A673 (cell line): Measurements from ENCODE around the gene SAMD10. TPM values are rescaled to one million over a fixed set of nuclear protein-coding genes. Genes with fewer than 3 reads are reported as not detected.

Experiments used
- BruUV-seq: library from RNA; stranded (reverse); fragments of 400-500 nt; replicated peaks from 2 replicates; lab custom pipeline; 2021; lab: Mats Ljungman, UMichigan
- CTCF ChIA-PET: fragments of 300-600 bp; sonication (Branson Sonifier 250); formaldehyde crosslinking; loops from one replicate; lab custom pipeline; 2022; ENCODE audit warnings: antibody characterized with exemption; lab: Charles Lee
- POLR2A ChIA-PET: fragments of 300-600 bp; sonication (Branson Sonifier 250); formaldehyde crosslinking; loops from one replicate; lab custom pipeline; 2022; ENCODE audit warnings: antibody characterized with exemption; ENCODE audit not compliant: low non-redundant PET; lab: Charles Lee
- DNase-seq: peaks from one replicate; pipeline ENCODE4 v3.0.0-alpha.2; 2015; ENCODE audit warnings: low spot score
- H3K27ac ChIP-seq: fragments of 200-600 bp; sonication (generic); 2 replicates; pipeline ENCODE4 v1.5.1; 2016; ENCODE audit warnings: mixed run types, low read depth, mild to moderate bottlenecking, mixed read lengths, antibody characterized with exemption, low read length; ENCODE audit not compliant: poor library complexity, severe bottlenecking
- H3K27me3 ChIP-seq: fragments of 200-600 bp; sonication (generic); replicated peaks from 2 replicates; pipeline ENCODE4 v1.6.1; 2017; ENCODE audit warnings: mixed run types, low read depth, mild to moderate bottlenecking, mixed read lengths, antibody characterized with exemption, low read length; ENCODE audit not compliant: insufficient read depth, poor library complexity
- H3K36me3 ChIP-seq: fragments of 200-600 bp; sonication (generic); 2 replicates; pipeline ENCODE4 v1.6.1; 2016; ENCODE audit warnings: mixed run types, mild to moderate bottlenecking, mixed read lengths, antibody characterized with exemption, low read length; ENCODE audit not compliant: insufficient read depth, poor library complexity, severe bottlenecking
- H3K4me1 ChIP-seq: fragments of 200-600 bp; sonication (generic); 2 replicates; pipeline ENCODE4 v1.6.1; 2017; ENCODE audit warnings: mixed run types, mild to moderate bottlenecking, mixed read lengths, antibody characterized with exemption, low read length; ENCODE audit not compliant: insufficient read depth, poor library complexity, severe bottlenecking
- H3K4me3 ChIP-seq: fragments of 200-600 bp; sonication (generic); 2 replicates; pipeline ENCODE4 v1.5.1; 2016; ENCODE audit warnings: low read depth, mixed run types, mild to moderate bottlenecking, mixed read lengths, low read length; ENCODE audit not compliant: poor library complexity, severe bottlenecking
- H3K9me3 ChIP-seq: fragments of 200-600 bp; sonication (generic); 2 replicates; pipeline ENCODE4 v1.6.1; 2016; ENCODE audit warnings: mixed run types, low read depth, mild to moderate bottlenecking, mixed read lengths, antibody characterized with exemption, low read length; ENCODE audit not compliant: poor library complexity, severe bottlenecking
- CTCF ChIP-seq: fragments of 300-800, 200-600 bp; sonication (generic); conservative IDR thresholded peaks from 2 replicates; pipeline ENCODE4 v1.5.1; 2017; ENCODE audit warnings: low read depth, mild to moderate bottlenecking, antibody characterized with exemption, low read length, moderate library complexity, mixed read lengths
- EZH2 ChIP-seq: fragments of 200-600 bp; sonication (generic); IDR thresholded peaks from 2 replicates; pipeline ENCODE4 v1.6.1; 2017; ENCODE audit warnings: borderline replicate concordance, low read depth, mild to moderate bottlenecking, mixed read lengths, antibody characterized with exemption, low read length; ENCODE audit not compliant: poor library complexity, severe bottlenecking
- intact Hi-C: fragments of 100-400 bp; cut with micrococcal nuclease; formaldehyde crosslinking; loops from one replicate; pipeline ENCODE4 v1.10.0; 2022; ENCODE audit not compliant: unreplicated experiment
- total RNA-seq: library from RNA; stranded (reverse); gene quantifications from 2 replicates; pipeline ENCODE4 v1.2.3, GENCODE V29; 2021

The SAMD10 gene
- total RNA-seq, 1 experiment from 2014 or later = 6.3 TPM

DNA sequence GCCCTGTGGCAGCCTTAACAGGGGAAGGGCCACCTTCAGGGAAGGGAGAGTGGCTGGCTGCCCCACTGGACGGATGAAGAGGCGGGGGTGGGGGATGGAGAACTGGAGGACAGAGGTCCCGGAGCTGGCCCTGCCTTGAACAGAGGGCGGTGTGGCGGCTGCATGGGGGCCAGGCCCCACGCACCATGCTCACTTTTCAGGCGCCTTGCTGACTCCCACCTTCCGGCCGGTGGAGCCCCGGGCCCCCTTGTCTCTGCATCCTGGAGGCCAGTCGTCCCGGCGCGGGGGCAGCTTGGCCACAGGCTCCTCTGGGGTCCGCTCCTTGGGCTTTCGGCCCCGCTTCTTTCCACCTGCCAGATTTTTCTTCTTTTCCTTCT, 19.8 kb downstream of the SAMD10 start:
- no peak overlapping the region for H3K27ac ChIP-seq
- H3K36me3 ChIP-seq = peaks cover 29% of the 10 kb centered on the region
- ChIA-PET POLR2A (no interaction called here), CTCF (no interaction called here)
- peaks cover 12% of the 10 kb centered on the region for H3K4me1 ChIP-seq
- H3K4me3 ChIP-seq = no peak overlapping the region
- no peaks in the 10 kb centered on the region for H3K27me3 ChIP-seq
- intact Hi-C loops = no loop called here
- BruUV-seq = no TSS peak
- H3K9me3 ChIP-seq = no peaks in the 10 kb centered on the region
- DNase-seq = no peak
- TF ChIP-seq EZH2 (no peak), CTCF (no peak)

GRCh38 chr20:63958964-63959698, 20.3 kb downstream of the SAMD10 start:
- Histone ChIP-seq H3K36me3 (peaks cover 25% of the 10 kb centered on the region), H3K27ac (peak overlapping the region; percentile 10), H3K4me3 (no peak overlapping the region), H3K27me3 (no peaks in the 10 kb centered on the region), H3K9me3 (no peaks in the 10 kb centered on the region), H3K4me1 (peaks cover 12% of the 10 kb centered on the region)
- no peak for DNase-seq
- BruUV-seq = no TSS peak
- ChIA-PET POLR2A (no interaction called here), CTCF (no interaction called here)
- intact Hi-C loops = no loop called here
- TF ChIP-seq CTCF = no peak
- no peak for TF ChIP-seq EZH2

DNA sequence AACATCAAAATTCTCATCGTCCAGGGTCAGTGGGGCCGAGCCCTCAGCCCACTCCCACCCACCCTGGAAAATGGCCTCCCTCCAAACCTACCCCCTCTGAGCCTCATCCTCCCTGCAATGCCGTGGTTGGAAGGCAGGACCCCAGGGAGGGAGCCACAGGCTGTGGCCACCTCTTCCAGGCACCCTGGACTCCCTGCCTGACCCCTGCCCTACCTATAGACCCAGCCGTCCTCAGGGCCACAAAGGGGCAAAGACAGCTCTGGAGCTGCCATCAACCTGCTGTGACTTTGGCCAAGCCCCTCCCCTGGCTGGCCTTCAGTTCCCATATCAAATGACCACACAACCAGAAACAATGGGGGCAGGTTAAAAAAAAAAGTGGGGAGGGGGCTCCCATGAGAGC, 21.0 kb downstream of the SAMD10 start:
- CTCF ChIA-PET = no interaction called here
- Histone ChIP-seq H3K27ac (peak overlapping the region; percentile 10), H3K36me3 (peaks cover 18% of the 10 kb centered on the region), H3K4me1 (peaks cover 12% of the 10 kb centered on the region), H3K27me3 (no peaks in the 10 kb centered on the region), H3K9me3 (no peaks in the 10 kb centered on the region), H3K4me3 (no peak overlapping the region)
- POLR2A ChIA-PET = no interaction called here
- DNase-seq = no peak
- BruUV-seq = no TSS peak
- TF ChIP-seq EZH2 (no peak), CTCF (no peak)
- intact Hi-C loops = no loop called here
